Measurements from ENCODE around the gene PTPN7. TPM values are rescaled to one million over a fixed set of nuclear protein-coding genes. Genes with fewer than 3 reads are reported as not detected.

PTPN7 gene
- total RNA-seq, 1 donor from 2014 or later: 8.5 TPM

GRCh38 chr1:202165942-202166843, 5.8 kb upstream of the PTPN7 start:
- H3K36me3 ChIP-seq: no peaks in the 10 kb centered on the region
- ATAC-seq (no peak), DNase-seq (no peak)
- H3K27ac ChIP-seq: no peak overlapping the region
- TF ChIP-seq CTCF (IDR thresholded peaks at IDR 0.05): no peak
- H3K4me3 ChIP-seq: no peak overlapping the region
- intact Hi-C loops (cut with DNase I): no loop called here
- no peaks in the 10 kb centered on the region for H3K27me3 ChIP-seq (ENCODE audit: low read depth)
- no peaks in the 10 kb centered on the region for H3K9me3 ChIP-seq
- peaks cover 24% of the 10 kb centered on the region for H3K4me1 ChIP-seq

- DNase-seq (no peak), ATAC-seq (no peak)
- TF ChIP-seq CTCF (IDR thresholded peaks at IDR 0.05): no peak
- H3K4me3 ChIP-seq: no peak overlapping the region
- intact Hi-C loops (cut with DNase I): no loop called here
- H3K4me1 ChIP-seq: peaks cover 31% of the 10 kb centered on the region
- H3K27ac ChIP-seq: no peak overlapping the region
- H3K27me3 ChIP-seq (ENCODE audit: low read depth): no peaks in the 10 kb centered on the region
- no peaks in the 10 kb centered on the region for H3K36me3 ChIP-seq
- no peaks in the 10 kb centered on the region for H3K9me3 ChIP-seq
Observed at GRCh38 chr1:202165267-202165941, 5.0 kb upstream of the PTPN7 start.

GRCh38 chr1:202164271-202165037, 4.1 kb upstream of the PTPN7 start:
- ATAC-seq (peak in 1 of 2 donors; percentile 3), DNase-seq (no peak)
- peaks cover 31% of the 10 kb centered on the region for H3K4me1 ChIP-seq
- intact Hi-C loops (cut with DNase I): no loop called here
- no peaks in the 10 kb centered on the region for H3K27me3 ChIP-seq (ENCODE audit: low read depth)
- H3K36me3 ChIP-seq: no peaks in the 10 kb centered on the region
- H3K27ac ChIP-seq: no peak overlapping the region
- TF ChIP-seq CTCF (IDR thresholded peaks at IDR 0.05): no peak
- H3K9me3 ChIP-seq: no peaks in the 10 kb centered on the region
- no peak overlapping the region for H3K4me3 ChIP-seq

- no peaks in the 10 kb centered on the region for H3K9me3 ChIP-seq
- DNase-seq: no peak
- no peaks in the 10 kb centered on the region for H3K27me3 ChIP-seq (ENCODE audit: low read depth)
- H3K27ac ChIP-seq: peak overlapping the region; percentile 60
- intact Hi-C loops (cut with DNase I): no loop called here
- no peak for ATAC-seq
- TF ChIP-seq CTCF (IDR thresholded peaks at IDR 0.05): no peak
- H3K4me1 ChIP-seq: peaks cover 31% of the 10 kb centered on the region
- no peaks in the 10 kb centered on the region for H3K36me3 ChIP-seq
- H3K4me3 ChIP-seq: no peak overlapping the region
Observed at GRCh38 chr1:202163281-202164270, 3.2 kb upstream of the PTPN7 start.
